IMR-90 (cell line): Measurements from ENCODE around the gene MYBPH.

Experiments used
- CHD1 ChIP-seq: IDR thresholded peaks from 2 replicates; pipeline ENCODE4 v1.6.1; 2012; ENCODE audit warnings: low read depth, low read length, improper control_type of control experiment
- CTCF ChIP-seq: conservative IDR thresholded peaks from 2 replicates; pipeline ENCODE4 v1.5.1; 2012; ENCODE audit warnings: mild to moderate bottlenecking, low read depth, low read length, improper control_type of control experiment
- ELK1 ChIP-seq: fragments of 150-350 bp; IDR thresholded peaks from 2 replicates; pipeline ENCODE4 v1.6.1; 2016; ENCODE audit warnings: low read depth, mild to moderate bottlenecking, low read length, moderate library complexity, borderline replicate concordance
- MAFK ChIP-seq: IDR thresholded peaks from 2 replicates; pipeline ENCODE4 v1.6.1; 2012; ENCODE audit warnings: low read depth, low read length, improper control_type of control experiment
- MXI1 ChIP-seq: IDR thresholded peaks from 2 replicates; pipeline ENCODE4 v1.6.1; 2012; ENCODE audit warnings: low read depth, mild to moderate bottlenecking, low read length, moderate library complexity, borderline replicate concordance
- POLR2A ChIP-seq: IDR thresholded peaks from 2 replicates; pipeline ENCODE4 v1.6.1; 2012; ENCODE audit warnings: mild to moderate bottlenecking, low read depth, low read length
- SMC3 ChIP-seq: fragments of 150-350 bp; IDR thresholded peaks from 2 replicates; pipeline ENCODE4 v1.6.1; 2016; ENCODE audit warnings: low read depth, mild to moderate bottlenecking, antibody characterized with exemption, low read length, moderate library complexity

- no peak for TF ChIP-seq CTCF
- no peak for TF ChIP-seq POLR2A
- TF ChIP-seq ELK1 = no peak
- no peak for TF ChIP-seq MXI1
- no peak for TF ChIP-seq SMC3
- TF ChIP-seq MAFK = no peak
- no peak for TF ChIP-seq CHD1
Measured at GRCh38 chr1:203175827-203176241, 208 bp upstream of the MYBPH start.
